GM12878 (cell line): ENCODE results near the gene RERE. TPM values are rescaled to one million over a fixed set of nuclear protein-coding genes. Genes with fewer than 3 reads are reported as not detected.

Source experiments
- ATAC-seq: fragments of 200-7000 bp; cut with Tn5 transposase; 3 replicates; pipeline ENCODE4 v1.9.1; 2020; ENCODE audit warnings: mild to moderate bottlenecking, moderate library complexity
- BruUV-seq: library from RNA; stranded (reverse); fragments of 400-500 nt; replicated peaks from 2 replicates; lab custom pipeline; 2021; lab: Mats Ljungman, UMichigan
- CTCF ChIA-PET: fragments of 300-600 bp; sonication (Branson Sonifier 250); formaldehyde crosslinking; extraction: SDS; loops from one replicate; lab custom pipeline; 2021; ENCODE audit warnings: inconsistent platforms; lab: Yijun Ruan, JAX
- POLR2A ChIA-PET: fragments of 350-600 bp; formaldehyde crosslinking; extraction: SDS; loops from one replicate; lab custom pipeline; 2021; ENCODE audit warnings: inconsistent platforms; lab: Charles Lee
- RAD21 ChIA-PET: fragments of 300-600 bp; sonication (Branson Sonifier 250); formaldehyde crosslinking; loops from one replicate; lab custom pipeline; 2023; ENCODE audit warnings: antibody characterized with exemption; ENCODE audit not compliant: unreplicated experiment; lab: Charles Lee
- SMC1A ChIA-PET: fragments of 300-600 bp; sonication (Branson Sonifier 250); formaldehyde crosslinking; loops from one replicate; lab custom pipeline; 2023; ENCODE audit not compliant: unreplicated experiment, uncharacterized antibody; lab: Charles Lee
- DNase-seq: peaks from one replicate; pipeline ENCODE4 v3.0.0-alpha.2; 2011; ENCODE audit warnings: low read depth, low spot score
- FAIRE-seq: peaks from 3 replicates; lab custom pipeline; 2011; peaks lifted over from hg19 to GRCh38; lab: Jason Lieb, UNC
- H2AFZ ChIP-seq: 2 replicates; pipeline ENCODE4 v1.6.0; 2011; ENCODE audit warnings: low read depth, low read length, control low read depth; ENCODE audit not compliant: control insufficient read depth
- H3K27ac ChIP-seq: 2 replicates; pipeline ENCODE4 v1.5.1; 2011; ENCODE audit warnings: control low read depth; ENCODE audit not compliant: control insufficient read depth, insufficient read depth
- H3K27me3 ChIP-seq, 2 experiments: replicated peaks in 1 of 2; 2 replicates each; pipeline versions ENCODE4 v1.6.0 to v1.6.1; 2011; ENCODE audit warnings: low read length in 1 of 2; ENCODE audit not compliant: control insufficient read depth in 2 of 2, insufficient read depth in 2 of 2
- H3K36me3 ChIP-seq, 2 experiments: 2 replicates each; pipeline ENCODE4 v1.5.1; 2011; ENCODE audit warnings: low read length in 1 of 2; ENCODE audit not compliant: control insufficient read depth in 2 of 2, insufficient read depth in 2 of 2
- H3K4me1 ChIP-seq: 2 replicates; pipeline ENCODE4 v1.6.1; 2011; ENCODE audit warnings: mild to moderate bottlenecking, low read length, moderate library complexity, mixed read lengths; ENCODE audit not compliant: control insufficient read depth, insufficient read depth
- H3K4me2 ChIP-seq: 2 replicates; pipeline ENCODE4 v1.6.0; 2011; ENCODE audit warnings: control low read depth; ENCODE audit not compliant: control insufficient read depth, insufficient read depth
- H3K4me3 ChIP-seq: fragments of 200-600 bp; sonication (generic); 2 replicates; pipeline ENCODE4 v1.5.1; 2016
- H3K79me2 ChIP-seq: 2 replicates; pipeline ENCODE4 v1.6.0; 2011; ENCODE audit warnings: low read length; ENCODE audit not compliant: control insufficient read depth, insufficient read depth
- H3K9ac ChIP-seq: 2 replicates; pipeline ENCODE4 v1.8.0; 2011; ENCODE audit warnings: low read length, control low read depth, mixed read lengths; ENCODE audit not compliant: control insufficient read depth, insufficient read depth
- H3K9me3 ChIP-seq: replicated peaks from 3 replicates; pipeline ENCODE4 v1.5.1; 2011; ENCODE audit warnings: mild to moderate bottlenecking, low read length; ENCODE audit not compliant: control insufficient read depth, insufficient read depth
- H4K20me1 ChIP-seq: 2 replicates; pipeline ENCODE4 v1.6.0; 2011; ENCODE audit not compliant: control insufficient read depth, insufficient read depth
- EZH2 ChIP-seq: IDR thresholded peaks from 2 replicates; pipeline ENCODE4 v1.6.1; 2012; ENCODE audit warnings: low read depth, mild to moderate bottlenecking, control low read depth, inconsistent platforms, low read length, borderline replicate concordance; ENCODE audit not compliant: control insufficient read depth
- KDM1A ChIP-seq: fragments of 200-600 bp; sonication (generic); IDR thresholded peaks from 2 replicates; pipeline ENCODE4 v1.6.1; 2016; ENCODE audit warnings: borderline replicate concordance
- MYC ChIP-seq: IDR thresholded peaks from 2 replicates; pipeline ENCODE4 v1.6.1; 2011; ENCODE audit warnings: mild to moderate bottlenecking, low read length, moderate library complexity, inconsistent platforms; ENCODE audit not compliant: insufficient read depth, insufficient replicate concordance, insufficient read length, severe bottlenecking
- NR2C1 ChIP-seq: fragments of 450-650 bp; IDR thresholded peaks from 2 replicates; pipeline ENCODE4 v1.6.1; 2017; ENCODE audit warnings: antibody characterized with exemption, mild to moderate bottlenecking, moderate library complexity
- POLR2AphosphoS2 ChIP-seq: IDR thresholded peaks from 2 replicates; pipeline ENCODE4 v1.6.1; 2011; ENCODE audit warnings: low read depth, mild to moderate bottlenecking, low read length, improper control_type of control experiment, moderate library complexity
- RB1 ChIP-seq: fragments of 450-650 bp; formaldehyde crosslinking; IDR thresholded peaks from 2 replicates; pipeline ENCODE4 v1.6.1; 2017; ENCODE audit warnings: mild to moderate bottlenecking, borderline replicate concordance
- SREBF1 ChIP-seq: IDR thresholded peaks from 2 replicates; pipeline ENCODE4 v1.6.1; 2012; ENCODE audit warnings: mild to moderate bottlenecking, low read length
- ZSCAN29 ChIP-seq: fragments of 450-650 bp; IDR thresholded peaks from 2 replicates; pipeline ENCODE4 v1.6.1; 2017; ENCODE audit warnings: mild to moderate bottlenecking, moderate library complexity
- WGBS: methylation state at CpG from one replicate; pipeline ENCODE4 v1.1.6; 2016; ENCODE audit warnings: low lambda C conversion rate; ENCODE audit not compliant: insufficient replicate concordance, insufficient coverage; ENCODE audit errors: missing lambda C conversion rate; 5-methylcytosine and 5-hydroxymethylcytosine counted together
- in situ Hi-C: fragments of 300-500 bp; cut with MboI; formaldehyde crosslinking; loops from 9 replicates; pipeline ENCODE4 v1.14.3; 2018; ENCODE audit warnings: mixed read lengths
- intact Hi-C: fragments of 100-400 bp; cut with micrococcal nuclease; formaldehyde crosslinking; loops from one replicate; pipeline ENCODE4 v1.14.2; 2022; ENCODE audit not compliant: unreplicated experiment
- polyA plus RNA-seq, 11 experiments: library from polyadenylated mRNA; depleted of rRNA in 4 of 11; unstranded in 6 of 11; stranded (reverse) in 5 of 11; fragments of >200 nt; fragmentation: Nextera tagmentation in 4 of 11; fragmentation: Illumina TruSeq in 1 of 11; extraction: Ambion mirVana in 4 of 11; extraction: Trizol in 1 of 11; gene quantifications; 1 replicate in 1 of 11; 2 replicates in 10 of 11; pipeline versions ENCODE4 v1.2.1 to v1.2.3, GENCODE V29; 2011 to 2016; ENCODE audit warnings: inconsistent platforms in 2 of 11, missing spikeins in 2 of 11, low read depth in 1 of 11
- total RNA-seq, 4 experiments: library from RNA; depleted of rRNA in 3 of 4; stranded (reverse); fragments of >200 nt in 3 of 4; fragmentation: Illumina TruSeq in 1 of 4; extraction: Trizol in 1 of 4; gene quantifications; 2 replicates each; pipeline versions ENCODE4 v1.2.1 to v1.2.3, GENCODE V29; 2013 to 2021
- TF ChIP-seq, protein P1 (sequence below): fragments of 450-650 bp; IDR thresholded peaks from 2 replicates; pipeline ENCODE4 v1.6.1; 2016; ENCODE audit warnings: mild to moderate bottlenecking, moderate library complexity, borderline replicate concordance
- TF ChIP-seq, protein P2 (sequence below): fragments of 450-650 bp; IDR thresholded peaks from 2 replicates; pipeline ENCODE4 v1.6.1; 2016; ENCODE audit warnings: mild to moderate bottlenecking

RERE gene
- total and polyA plus RNA-seq, 10 of the 15 experiments (the other 5 are each of a cell fraction or from before 2014, with no cell fraction given), result 5.2 to 60.5 (median 20.2) TPM

DNA sequence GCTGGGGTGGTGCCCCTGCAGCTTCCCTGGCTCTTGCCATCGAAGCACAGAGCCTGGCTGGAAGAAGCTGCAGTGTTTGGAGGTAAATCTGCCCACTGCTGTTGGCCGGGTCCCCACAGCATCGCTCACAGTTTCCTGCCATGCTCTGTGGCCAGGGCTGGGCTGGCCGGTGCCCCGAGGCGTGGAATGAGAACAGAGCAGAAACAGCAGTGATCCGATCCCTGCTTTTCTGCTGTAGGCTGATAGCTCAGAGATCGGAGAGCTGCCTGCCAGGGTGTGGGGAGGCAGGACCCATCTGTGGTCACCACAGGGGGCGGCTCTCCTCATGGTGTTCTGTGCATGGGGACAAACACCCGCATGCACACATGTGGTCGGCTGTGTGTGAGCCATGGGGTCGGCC lies 488.0 kb downstream of the RERE start (continued):
- TF ChIP-seq, protein P1, sequence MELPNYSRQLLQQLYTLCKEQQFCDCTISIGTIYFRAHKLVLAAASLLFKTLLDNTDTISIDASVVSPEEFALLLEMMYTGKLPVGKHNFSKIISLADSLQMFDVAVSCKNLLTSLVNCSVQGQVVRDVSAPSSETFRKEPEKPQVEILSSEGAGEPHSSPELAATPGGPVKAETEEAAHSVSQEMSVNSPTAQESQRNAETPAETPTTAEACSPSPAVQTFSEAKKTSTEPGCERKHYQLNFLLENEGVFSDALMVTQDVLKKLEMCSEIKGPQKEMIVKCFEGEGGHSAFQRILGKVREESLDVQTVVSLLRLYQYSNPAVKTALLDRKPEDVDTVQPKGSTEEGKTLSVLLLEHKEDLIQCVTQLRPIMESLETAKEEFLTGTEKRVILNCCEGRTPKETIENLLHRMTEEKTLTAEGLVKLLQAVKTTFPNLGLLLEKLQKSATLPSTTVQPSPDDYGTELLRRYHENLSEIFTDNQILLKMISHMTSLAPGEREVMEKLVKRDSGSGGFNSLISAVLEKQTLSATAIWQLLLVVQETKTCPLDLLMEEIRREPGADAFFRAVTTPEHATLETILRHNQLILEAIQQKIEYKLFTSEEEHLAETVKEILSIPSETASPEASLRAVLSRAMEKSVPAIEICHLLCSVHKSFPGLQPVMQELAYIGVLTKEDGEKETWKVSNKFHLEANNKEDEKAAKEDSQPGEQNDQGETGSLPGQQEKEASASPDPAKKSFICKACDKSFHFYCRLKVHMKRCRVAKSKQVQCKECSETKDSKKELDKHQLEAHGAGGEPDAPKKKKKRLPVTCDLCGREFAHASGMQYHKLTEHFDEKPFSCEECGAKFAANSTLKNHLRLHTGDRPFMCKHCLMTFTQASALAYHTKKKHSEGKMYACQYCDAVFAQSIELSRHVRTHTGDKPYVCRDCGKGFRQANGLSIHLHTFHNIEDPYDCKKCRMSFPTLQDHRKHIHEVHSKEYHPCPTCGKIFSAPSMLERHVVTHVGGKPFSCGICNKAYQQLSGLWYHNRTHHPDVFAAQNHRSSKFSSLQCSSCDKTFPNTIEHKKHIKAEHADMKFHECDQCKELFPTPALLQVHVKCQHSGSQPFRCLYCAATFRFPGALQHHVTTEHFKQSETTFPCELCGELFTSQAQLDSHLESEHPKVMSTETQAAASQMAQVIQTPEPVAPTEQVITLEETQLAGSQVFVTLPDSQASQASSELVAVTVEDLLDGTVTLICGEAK, result no peak
- no peak for TF ChIP-seq EZH2
- TF ChIP-seq, all 136 proteins: peak for 0

DNA sequence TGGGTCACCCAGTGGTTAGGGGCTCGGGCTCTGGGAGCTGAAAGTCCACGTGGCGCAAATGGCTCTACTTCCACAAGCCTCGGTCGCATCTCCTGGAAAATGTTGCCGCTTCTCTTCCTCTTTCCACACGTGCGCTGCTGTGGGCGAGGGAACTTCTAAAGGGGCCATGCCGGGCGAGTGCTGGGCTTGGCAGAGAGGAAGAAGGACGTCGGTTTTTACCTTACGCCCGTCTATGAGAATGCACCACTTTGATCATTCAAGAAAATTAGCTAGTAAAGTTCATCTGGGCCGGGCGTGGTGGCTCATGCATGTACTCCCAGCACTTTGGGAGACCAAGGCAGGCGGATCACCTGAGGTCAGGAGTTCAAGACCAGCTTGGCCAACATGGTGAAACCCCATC lies 489.2 kb downstream of the RERE start:
- H3K27ac ChIP-seq, result no peak overlapping the region
- CTCF ChIA-PET, result interaction anchor here (2.5 kb wide), 1 partner anchor 313 kb away, joined by 7 read pairs; no protein-coding TSS in a partner anchor
- TF ChIP-seq NR2C1 (no peak), KDM1A (no peak), ZSCAN29 (no peak), MYC (no peak), RB1 (no peak), SREBF1 (no peak), POLR2AphosphoS2 (no peak)
- TF ChIP-seq, protein P2, sequence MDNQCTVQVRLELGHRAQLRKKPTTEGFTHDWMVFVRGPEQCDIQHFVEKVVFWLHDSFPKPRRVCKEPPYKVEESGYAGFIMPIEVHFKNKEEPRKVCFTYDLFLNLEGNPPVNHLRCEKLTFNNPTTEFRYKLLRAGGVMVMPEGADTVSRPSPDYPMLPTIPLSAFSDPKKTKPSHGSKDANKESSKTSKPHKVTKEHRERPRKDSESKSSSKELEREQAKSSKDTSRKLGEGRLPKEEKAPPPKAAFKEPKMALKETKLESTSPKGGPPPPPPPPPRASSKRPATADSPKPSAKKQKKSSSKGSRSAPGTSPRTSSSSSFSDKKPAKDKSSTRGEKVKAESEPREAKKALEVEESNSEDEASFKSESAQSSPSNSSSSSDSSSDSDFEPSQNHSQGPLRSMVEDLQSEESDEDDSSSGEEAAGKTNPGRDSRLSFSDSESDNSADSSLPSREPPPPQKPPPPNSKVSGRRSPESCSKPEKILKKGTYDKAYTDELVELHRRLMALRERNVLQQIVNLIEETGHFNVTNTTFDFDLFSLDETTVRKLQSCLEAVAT, result no peak
- RAD21 ChIA-PET, result no interaction called here
- DNase-seq (no peak), ATAC-seq (no peak), FAIRE-seq (no peak)
- no peak overlapping the region for H3K9ac ChIP-seq
- H2AFZ ChIP-seq, result no peak overlapping the region
- SMC1A ChIA-PET, result no interaction called here
- no TSS peak for BruUV-seq
- WGBS, result 66% methylated on average over 18 of the region's 18 CpGs
- H4K20me1 ChIP-seq, result no peaks in the 10 kb centered on the region
- intact Hi-C loops, result no loop called here
- no peak overlapping the region for H3K4me2 ChIP-seq
- no peaks in the 10 kb centered on the region for H3K9me3 ChIP-seq
- no peaks in the 10 kb centered on the region for H3K4me1 ChIP-seq
- in situ Hi-C loops, result no loop called here
- H3K4me3 ChIP-seq, result no peak overlapping the region
- POLR2A ChIA-PET, result no interaction called here
- H3K79me2 ChIP-seq, result no peaks in the 10 kb centered on the region
- H3K27me3 ChIP-seq, result no peaks in the 10 kb centered on the region; a peak in 1 of 4 replicates
- H3K36me3 ChIP-seq, result no peaks in the 10 kb centered on the region
